Measurements from ENCODE around the gene ROR2.

The ROR2 gene

GRCh38 chr9:91603932-91604331 is 346.1 kb downstream of the ROR2 start:
- no peak for DNase-seq

- DNase-seq = no peak
These were observed 350.5 kb downstream of the ROR2 start for GRCh38 chr9:91599564-91599963.

GRCh38 chr9:91591627-91592026 is 358.4 kb downstream of the ROR2 start:
- no peak for DNase-seq

- no peak for DNase-seq
These were observed 360.9 kb downstream of the ROR2 start for GRCh38 chr9:91589101-91589553.

- DNase-seq = no peak
These were observed 363.7 kb downstream of the ROR2 start for GRCh38 chr9:91586282-91586681.

GRCh38 chr9:91583966-91584365 is 366.1 kb downstream of the ROR2 start:
- no peak for DNase-seq

- DNase-seq = no peak
These were observed 366.7 kb downstream of the ROR2 start for GRCh38 chr9:91583161-91583875.

- DNase-seq = no peak
These were observed 367.8 kb downstream of the ROR2 start for GRCh38 chr9:91582181-91582580.

GRCh38 chr9:91580136-91580535 is 369.9 kb downstream of the ROR2 start:
- no peak for DNase-seq

- DNase-seq = no peak
These were observed 371.1 kb downstream of the ROR2 start for GRCh38 chr9:91578911-91579310.

- no peak for DNase-seq
These were observed 372.4 kb downstream of the ROR2 start for GRCh38 chr9:91577633-91578061.

- no peak for DNase-seq
These were observed 377.2 kb downstream of the ROR2 start for GRCh38 chr9:91572811-91573210.

- DNase-seq = no peak
These were observed 378.0 kb downstream of the ROR2 start for GRCh38 chr9:91572044-91572443.

- DNase-seq = no peak
These were observed 379.0 kb downstream of the ROR2 start for GRCh38 chr9:91571036-91571435.

GRCh38 chr9:91567642-91568274 is 382.3 kb downstream of the ROR2 start:
- no peak for DNase-seq

- no peak for DNase-seq
These were observed 385.9 kb downstream of the ROR2 start for GRCh38 chr9:91564081-91564670.

- no peak for DNase-seq
These were observed 387.6 kb downstream of the ROR2 start for GRCh38 chr9:91562416-91562815.

- DNase-seq = no peak
These were observed 389.7 kb downstream of the ROR2 start for GRCh38 chr9:91560301-91560700.

GRCh38 chr9:91558879-91559278 is 391.1 kb downstream of the ROR2 start:
- DNase-seq = no peak

GRCh38 chr9:91558395-91558794 is 391.6 kb downstream of the ROR2 start:
- no peak for DNase-seq

GRCh38 chr9:91557327-91557726 is 392.7 kb downstream of the ROR2 start:
- DNase-seq = no peak

- no peak for DNase-seq
These were observed 394.9 kb downstream of the ROR2 start for GRCh38 chr9:91555132-91555531.

- no peak for DNase-seq
These were observed 400.9 kb downstream of the ROR2 start for GRCh38 chr9:91549177-91549576.

GRCh38 chr9:91547081-91547480 is 402.9 kb downstream of the ROR2 start:
- no peak for DNase-seq

All from stimulated activated CD4-positive, alpha-beta T cell treated with anti-CD3 and anti-CD28 coated beads, Interleukin-2, amount 100 ng/mL, for 24 hours (primary cell).